HepG2 (cell line): ENCODE results near the gene SLC15A2. TPM values are rescaled to one million over a fixed set of nuclear protein-coding genes. Genes with fewer than 3 reads are reported as not detected.

Experiments
- ATM ChIP-seq: fragments of 450-650 bp; IDR thresholded peaks from 2 replicates; pipeline ENCODE4 v1.7.1; 2017; ENCODE audit warnings: mild to moderate bottlenecking, borderline replicate concordance
- FLYWCH1 ChIP-seq: sonication (generic); formaldehyde crosslinking; IDR thresholded peaks from 2 replicates; pipeline ENCODE4 v1.8.1; 2023; ENCODE audit warnings: mild to moderate bottlenecking, missing genetic modification reagents
- THAP8 ChIP-seq: sonication (generic); formaldehyde crosslinking; IDR thresholded peaks from 2 replicates; pipeline ENCODE4 v1.5.1; 2020; ENCODE audit warnings: missing genetic modification reagents, mild to moderate bottlenecking, borderline replicate concordance
- ZBTB37 ChIP-seq: sonication (generic); formaldehyde crosslinking; IDR thresholded peaks from 2 replicates; pipeline ENCODE4 v1.4.0; 2020; ENCODE audit warnings: mild to moderate bottlenecking, missing genetic modification reagents
- ZNF10 ChIP-seq: sonication (generic); formaldehyde crosslinking; IDR thresholded peaks from 2 replicates; pipeline ENCODE4 v1.4.0; 2020; ENCODE audit warnings: mild to moderate bottlenecking, low read depth, missing genetic modification reagents, borderline replicate concordance
- ZNF432 ChIP-seq: sonication (generic); formaldehyde crosslinking; IDR thresholded peaks from 2 replicates; pipeline ENCODE4 v1.5.0; 2020; ENCODE audit warnings: missing genetic modification reagents, mild to moderate bottlenecking, borderline replicate concordance
- ZNF512B ChIP-seq: sonication (generic); formaldehyde crosslinking; IDR thresholded peaks from 2 replicates; pipeline ENCODE4 v1.5.1; 2020; ENCODE audit warnings: missing genetic modification reagents, mild to moderate bottlenecking, borderline replicate concordance
- ZNF572 ChIP-seq: sonication (generic); formaldehyde crosslinking; IDR thresholded peaks from 2 replicates; pipeline ENCODE4 v1.5.1; 2020; ENCODE audit warnings: mild to moderate bottlenecking, missing genetic modification reagents
- ZNF607 ChIP-seq: sonication (generic); formaldehyde crosslinking; IDR thresholded peaks from 2 replicates; pipeline ENCODE4 v1.5.1; 2020; ENCODE audit warnings: missing genetic modification reagents, mild to moderate bottlenecking, borderline replicate concordance
- ZNF660 ChIP-seq: sonication (generic); formaldehyde crosslinking; IDR thresholded peaks from 2 replicates; pipeline ENCODE4 v1.5.1; 2020; ENCODE audit warnings: mild to moderate bottlenecking, low read depth, missing genetic modification reagents, borderline replicate concordance
- ZNF792 ChIP-seq: IDR thresholded peaks from 2 replicates; pipeline ENCODE4 v1.6.1; 2016
- polyA plus RNA-seq, 8 experiments: library from polyadenylated mRNA; depleted of rRNA in 3 of 8; stranded (reverse) in 7 of 8; unstranded in 1 of 8; fragments of >200 nt; fragmentation: Illumina TruSeq in 4 of 8; extraction: Trizol in 4 of 8; gene quantifications; 2 replicates each; pipeline versions ENCODE4 v1.2.1 to v1.2.3, GENCODE V29; 2011 to 2016; ENCODE audit warnings: low read depth in 4 of 8, missing spikeins in 1 of 8, mixed read lengths in 1 of 8; ENCODE audit not compliant: insufficient read depth in 1 of 8
- total RNA-seq, 5 experiments: library from RNA; depleted of rRNA; stranded (reverse); fragments of >200 nt; fragmentation: Illumina TruSeq; extraction: Trizol; gene quantifications; 2 replicates each; pipeline ENCODE4 v1.2.3, GENCODE V29; 2016; ENCODE audit warnings: low read depth in 1 of 5

The SLC15A2 gene
- total and polyA plus RNA-seq, 2 of the 13 experiments (the other 11 are each of a cell fraction or from before 2014, with no cell fraction given): 1.0 to 1.4 TPM

- no peak for TF ChIP-seq ZBTB37 (CRISPR knock-in tag)
- no peak for TF ChIP-seq ZNF792 (CRISPR knock-in tag)
- TF ChIP-seq ZNF10: no peak
- TF ChIP-seq ZNF432: no peak
- no peak for TF ChIP-seq FLYWCH1 (CRISPR knock-in tag)
- no peak for TF ChIP-seq ATM
- no peak for TF ChIP-seq ZNF512B (CRISPR knock-in tag)
- TF ChIP-seq ZNF607 (CRISPR knock-in tag): no peak
- no peak for TF ChIP-seq ZNF572
- TF ChIP-seq THAP8 (CRISPR knock-in tag): no peak
- TF ChIP-seq ZNF660: no peak
Observed at GRCh38 chr3:121985846-121986245, 91.6 kb downstream of the SLC15A2 start (continued).
